ENCODE measurements around the gene MAP2K3. TPM values are rescaled to one million over a fixed set of nuclear protein-coding genes. Genes with fewer than 3 reads are reported as not detected.
"Not testable (repeated sequence)": the region's sequence is repeated elsewhere in the genome, so short reads cannot be mapped to it uniquely, and the experiment has no call there.

Gene MAP2K3
- polyA plus RNA-seq, 4 donors: 20.2 to 26.7 (median 22.0) TPM

DNA sequence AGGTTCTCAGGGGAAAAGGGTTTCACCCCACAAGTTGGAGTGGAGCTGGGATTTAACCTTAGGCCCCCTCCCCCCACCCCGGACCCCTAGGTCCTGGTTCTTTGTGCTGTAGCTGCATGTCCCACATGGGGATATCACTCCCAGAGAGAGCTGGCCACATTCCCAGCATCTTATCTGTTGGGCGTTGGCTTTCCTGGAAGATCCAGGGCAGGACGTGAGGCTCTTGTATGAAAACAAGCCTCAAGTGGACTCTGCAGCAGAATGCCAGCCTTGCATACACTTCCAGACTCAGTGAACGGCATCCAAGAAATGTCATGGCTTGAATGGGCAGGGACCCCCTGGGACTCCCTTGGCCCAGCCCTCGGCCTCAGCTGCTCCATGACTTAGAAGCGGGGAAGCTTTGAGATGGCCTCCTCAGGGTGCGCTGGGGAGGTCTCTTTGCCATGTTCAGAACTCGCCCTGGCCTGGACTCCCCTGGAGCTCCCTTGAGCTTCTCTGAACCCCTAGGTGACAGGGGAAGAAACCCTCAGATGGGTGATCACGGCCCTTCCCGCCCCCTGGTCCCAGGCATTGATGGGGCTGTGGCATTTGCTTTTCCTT lies 62.2 kb downstream of the MAP2K3 start:
- DNase-seq (ENCODE audit: low read depth in 4 of 4, low spot score in 3 of 4): not testable (repeated sequence)

DNA sequence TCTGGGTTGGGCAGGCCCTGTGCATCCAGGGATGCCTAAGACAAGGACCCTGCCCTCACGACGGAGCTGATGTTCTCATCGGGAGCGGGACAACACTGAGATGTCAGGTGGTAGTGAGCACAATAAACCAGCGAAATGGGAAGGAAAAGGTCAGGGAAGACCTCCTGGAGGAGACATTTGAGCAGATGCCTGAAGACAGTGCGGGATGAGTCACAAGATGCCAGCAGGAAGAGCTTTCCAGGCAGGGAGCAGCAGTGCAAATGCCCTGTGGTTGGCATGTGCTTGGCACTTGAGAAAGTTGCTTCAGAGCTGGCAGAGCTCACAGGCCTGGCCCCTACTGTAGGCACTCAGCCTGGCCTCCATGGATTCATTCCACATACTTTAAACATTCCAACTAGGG lies 63.1 kb downstream of the MAP2K3 start:
- DNase-seq (ENCODE audit: low read depth in 4 of 4, low spot score in 3 of 4): not testable (repeated sequence)

DNA sequence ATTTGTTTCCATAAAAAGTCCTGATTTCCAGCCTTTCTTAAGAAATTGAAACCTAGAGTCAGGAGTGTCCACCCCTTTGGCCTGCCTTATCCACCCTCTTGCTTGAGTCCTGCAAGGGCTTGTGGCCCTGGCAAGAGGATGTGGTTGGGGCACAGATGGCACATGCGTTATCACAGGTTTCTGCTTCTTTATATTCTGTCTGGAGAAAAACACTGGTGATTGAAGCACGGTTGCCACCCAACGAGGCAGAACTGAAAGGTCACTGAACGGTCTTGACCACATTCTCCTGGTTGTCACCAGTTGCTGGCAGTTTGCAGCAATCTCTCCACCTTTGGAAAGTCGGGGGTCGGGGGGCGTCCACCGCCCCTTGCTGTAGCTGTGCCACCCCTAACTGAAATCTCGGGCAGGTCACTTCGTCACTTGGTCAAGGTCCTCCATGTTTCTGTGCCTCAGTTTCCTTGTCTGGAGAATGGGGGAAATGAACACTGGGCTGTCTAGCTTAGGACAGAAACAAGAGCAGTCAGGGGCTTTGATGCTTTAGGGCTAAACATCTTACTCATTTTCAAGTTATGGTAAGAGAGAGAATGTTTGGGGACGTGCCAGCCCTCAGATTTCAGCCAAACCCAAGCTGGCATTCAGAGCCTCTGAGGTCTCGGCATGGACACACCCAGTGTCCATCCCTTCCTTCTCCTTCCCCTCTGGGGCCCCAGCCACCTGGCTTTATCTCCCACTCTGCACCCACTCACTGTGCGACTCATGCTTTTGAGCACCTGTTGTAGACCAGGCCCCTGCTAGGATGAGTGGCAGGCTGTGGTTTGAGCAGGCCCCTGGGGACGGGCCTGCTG lies 63.8 kb downstream of the MAP2K3 start:
- DNase-seq (ENCODE audit: low read depth in 4 of 4, low spot score in 3 of 4): not testable (repeated sequence)

DNA sequence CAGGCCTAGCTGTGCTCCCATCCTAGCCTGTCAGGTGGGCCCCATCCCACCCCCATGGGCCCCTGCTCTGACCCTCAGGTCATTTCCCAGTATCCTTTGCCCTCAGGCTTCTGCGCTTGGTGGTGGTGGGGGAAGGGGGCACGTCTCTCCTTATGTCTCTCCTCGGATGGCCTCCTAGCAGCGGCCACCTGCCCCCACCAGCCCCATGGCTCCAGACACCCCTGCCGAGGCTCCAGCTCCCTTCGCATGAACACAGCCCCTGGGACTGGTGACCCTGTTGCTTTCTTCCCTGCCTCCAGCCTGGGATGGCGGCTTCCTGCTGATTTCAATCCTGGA lies 64.4 kb downstream of the MAP2K3 start:
- not testable (repeated sequence) for DNase-seq (ENCODE audit: low read depth in 4 of 4, low spot score in 3 of 4)

DNA sequence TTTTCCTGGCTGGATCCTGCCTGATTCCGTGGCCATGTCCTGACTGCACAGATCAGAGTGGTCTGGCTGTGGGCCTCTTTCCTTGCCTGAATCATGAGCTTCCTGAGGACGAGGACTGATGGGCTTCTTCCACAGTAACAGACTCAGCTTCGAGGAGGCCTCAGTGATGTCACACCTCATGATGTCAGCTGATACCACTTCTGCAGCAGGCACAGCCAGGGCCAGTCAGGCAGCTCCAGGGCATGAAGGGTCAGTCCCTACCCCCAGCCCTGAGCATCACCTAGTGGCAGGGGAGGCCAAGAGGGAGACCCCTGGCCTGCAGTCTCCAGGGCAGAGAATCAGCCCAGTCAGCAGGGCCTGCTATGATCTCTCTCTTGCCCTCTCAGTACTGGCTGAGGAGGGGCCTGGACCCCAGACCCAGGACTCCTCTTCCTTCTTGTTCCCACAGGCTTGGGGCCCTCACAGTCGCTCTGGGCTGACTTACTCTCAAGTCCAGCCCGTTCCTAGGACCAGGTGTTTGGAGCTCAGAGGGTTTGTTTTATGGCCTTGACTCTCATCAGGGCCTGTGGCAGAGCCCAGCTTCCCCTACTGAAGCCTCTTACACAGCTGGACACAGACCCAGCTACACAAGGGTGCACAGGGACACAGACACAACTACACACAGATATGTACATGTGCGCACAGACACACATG lies 65.0 kb downstream of the MAP2K3 start:
- DNase-seq (ENCODE audit: low read depth in 4 of 4, low spot score in 3 of 4): not testable (repeated sequence)

DNA sequence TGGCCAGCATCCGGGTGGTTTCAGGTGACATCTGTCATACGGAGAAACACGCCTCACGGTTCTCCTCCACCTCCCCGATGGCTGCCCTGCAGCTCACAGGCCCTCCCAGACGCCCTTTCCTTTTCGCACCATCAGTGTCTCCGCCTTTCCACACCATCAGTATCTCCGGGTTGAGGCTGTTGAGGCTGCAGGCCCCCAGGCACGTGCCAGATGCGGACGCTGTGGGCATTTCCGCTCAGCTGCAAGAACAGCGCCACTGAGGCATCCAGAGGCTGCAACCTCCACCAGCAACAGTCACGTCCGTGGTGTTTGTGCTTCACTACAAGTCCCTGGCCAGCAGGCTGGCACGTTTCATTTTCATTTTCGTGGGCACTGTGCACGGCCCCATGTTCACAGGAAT lies 66.0 kb downstream of the MAP2K3 start:
- DNase-seq (ENCODE audit: low read depth in 4 of 4, low spot score in 3 of 4): not testable (repeated sequence)

DNA sequence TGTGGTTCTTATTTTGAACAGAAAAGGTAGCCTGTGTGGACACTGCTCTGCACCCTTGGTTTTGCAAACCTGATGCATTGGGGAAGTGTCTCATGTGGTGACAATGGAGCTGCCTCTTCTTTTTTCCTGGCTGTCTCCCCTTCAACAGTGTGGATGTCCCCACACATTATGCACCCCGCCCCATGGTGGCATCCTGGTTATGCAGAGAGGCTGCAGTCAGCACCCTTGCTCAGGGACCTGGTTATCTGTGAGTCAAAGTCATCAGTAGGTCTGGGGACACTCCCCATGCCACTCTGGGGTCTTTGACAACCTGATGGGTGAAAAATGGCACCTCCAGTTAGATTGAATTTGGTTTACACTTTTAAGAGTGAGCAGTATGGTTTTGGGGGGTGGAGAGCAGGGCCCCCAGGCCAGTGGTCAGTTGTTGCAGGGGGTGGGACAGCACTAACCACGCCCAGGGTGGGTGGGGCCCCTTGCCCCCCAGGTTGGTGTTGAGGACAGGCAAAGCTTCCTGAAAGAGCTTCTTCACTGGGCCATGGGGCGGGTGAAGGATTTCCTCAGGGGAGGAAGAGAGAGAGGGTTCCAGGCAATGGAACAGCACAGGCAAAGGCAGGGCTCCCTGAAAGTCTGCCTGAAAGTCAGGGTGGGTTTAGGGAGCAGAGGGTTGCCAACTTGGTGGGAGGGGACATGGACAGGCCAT lies 67.0 kb downstream of the MAP2K3 start:
- DNase-seq (ENCODE audit: low read depth in 4 of 4, low spot score in 3 of 4): no peak

DNA sequence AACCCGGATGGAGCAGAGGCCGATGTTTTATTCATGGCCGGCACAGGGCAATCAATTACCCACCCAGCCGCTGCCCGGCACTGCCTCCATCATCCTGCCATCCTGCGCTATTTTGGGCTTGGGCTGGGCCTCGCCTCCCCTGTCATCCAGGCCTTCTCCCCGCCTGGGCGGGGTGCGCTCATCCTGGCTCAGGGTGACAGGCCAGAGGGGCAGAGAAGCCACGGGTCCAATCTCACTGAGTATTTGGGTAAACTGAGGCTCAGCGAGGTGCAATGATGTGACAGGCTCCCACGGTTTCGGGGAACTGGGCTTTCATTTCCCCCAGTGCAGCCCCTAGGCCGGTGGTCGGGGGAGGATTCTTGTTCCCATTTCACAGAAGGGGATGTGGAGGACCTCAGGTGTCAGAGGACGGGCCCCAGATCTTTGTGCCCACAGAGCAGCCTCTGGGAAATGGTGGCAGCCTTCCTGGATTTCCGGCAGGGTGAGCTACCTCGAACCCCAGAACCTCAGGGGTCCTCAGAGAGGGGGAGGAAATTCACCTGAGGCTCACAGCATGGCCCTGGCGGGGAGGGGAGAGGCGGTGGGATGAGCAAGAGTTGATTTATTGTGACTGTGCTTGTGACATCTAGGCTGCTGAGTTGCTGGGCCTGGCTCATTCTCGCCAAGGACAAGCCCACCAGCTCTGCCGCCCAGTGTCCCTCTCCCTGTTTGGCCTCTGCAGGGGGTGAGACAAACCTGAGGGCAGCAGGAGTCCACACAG lies 67.9 kb downstream of the MAP2K3 start:
- no peak for DNase-seq (ENCODE audit: low read depth in 4 of 4, low spot score in 3 of 4)

DNA sequence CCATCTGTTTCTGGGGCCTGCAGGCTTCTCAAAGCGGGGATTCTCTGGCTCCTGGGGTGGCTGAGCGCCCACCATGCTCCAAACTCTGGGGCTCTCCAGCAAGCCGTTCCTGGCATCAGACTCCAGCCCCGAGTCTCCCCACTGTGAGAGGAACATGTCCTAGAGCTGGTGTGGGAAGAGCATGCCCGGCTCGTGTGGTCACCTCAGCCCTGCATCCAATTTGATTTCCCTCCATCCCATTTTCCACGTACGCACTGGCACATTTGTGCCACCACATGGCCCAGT lies 68.4 kb downstream of the MAP2K3 start:
- DNase-seq (ENCODE audit: low read depth in 4 of 4, low spot score in 3 of 4): no peak

DNA sequence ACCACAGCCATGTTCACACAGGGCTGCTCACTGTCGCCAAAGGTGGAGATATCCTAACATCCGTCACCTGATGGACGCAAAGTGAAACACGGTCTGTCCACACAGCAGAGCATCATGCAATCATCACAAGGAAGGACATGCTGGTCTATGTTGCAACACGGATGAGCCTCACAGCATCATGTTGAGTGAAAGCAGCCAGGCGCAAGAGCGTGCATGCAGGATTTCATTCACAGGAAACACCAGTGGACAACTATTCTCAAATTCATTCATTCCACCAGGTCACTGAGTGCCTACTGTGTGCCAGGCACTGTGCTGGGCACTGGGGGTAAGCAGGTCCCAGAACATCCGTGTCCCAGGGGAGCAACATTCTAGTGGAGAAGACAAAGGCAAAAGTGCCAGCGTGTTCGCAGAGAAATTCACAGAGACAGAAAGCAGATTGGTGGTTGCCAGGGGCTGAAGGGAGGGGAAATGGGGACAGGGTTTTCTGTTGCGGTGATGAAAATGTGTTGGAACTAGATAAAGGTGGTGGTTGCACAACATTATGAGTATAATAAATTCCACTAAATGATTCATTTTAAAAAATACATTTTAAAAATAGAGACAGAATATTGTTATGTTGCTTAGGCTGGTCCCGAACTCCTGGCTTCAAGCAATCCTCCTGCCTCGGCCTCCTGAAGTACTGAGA lies 69.0 kb downstream of the MAP2K3 start:
- DNase-seq (ENCODE audit: low read depth in 4 of 4, low spot score in 3 of 4): no peak

DNA sequence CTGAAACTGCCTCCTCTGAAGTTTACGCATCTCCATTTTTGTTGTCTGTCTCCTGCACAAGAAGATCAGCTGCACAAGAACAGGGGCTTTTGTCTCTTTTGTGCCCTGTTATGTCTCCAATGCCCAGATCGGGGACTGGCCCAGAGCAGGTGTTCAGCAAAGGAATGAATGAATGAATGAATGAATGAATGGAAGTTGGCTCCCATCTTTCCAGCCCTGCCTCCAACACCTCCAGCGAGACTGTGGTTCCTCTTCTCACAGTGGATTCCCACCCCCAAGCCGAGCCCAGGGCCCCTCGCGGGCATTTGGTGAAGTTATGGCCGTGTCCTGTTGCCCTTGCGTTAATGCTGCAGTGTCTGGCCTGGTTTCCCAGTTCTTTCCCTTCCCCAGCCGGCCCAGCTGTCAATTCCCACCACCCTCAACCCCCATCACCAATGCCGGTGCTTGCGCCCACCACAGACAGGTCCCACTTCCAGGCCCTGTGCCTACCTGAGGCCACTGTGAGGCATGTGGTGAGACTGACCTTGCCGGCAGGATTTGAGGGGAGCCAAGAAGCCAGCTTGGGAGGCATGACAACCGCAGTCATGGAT lies 70.4 kb downstream of the MAP2K3 start:
- DNase-seq (ENCODE audit: low read depth in 4 of 4, low spot score in 3 of 4): no peak

DNA sequence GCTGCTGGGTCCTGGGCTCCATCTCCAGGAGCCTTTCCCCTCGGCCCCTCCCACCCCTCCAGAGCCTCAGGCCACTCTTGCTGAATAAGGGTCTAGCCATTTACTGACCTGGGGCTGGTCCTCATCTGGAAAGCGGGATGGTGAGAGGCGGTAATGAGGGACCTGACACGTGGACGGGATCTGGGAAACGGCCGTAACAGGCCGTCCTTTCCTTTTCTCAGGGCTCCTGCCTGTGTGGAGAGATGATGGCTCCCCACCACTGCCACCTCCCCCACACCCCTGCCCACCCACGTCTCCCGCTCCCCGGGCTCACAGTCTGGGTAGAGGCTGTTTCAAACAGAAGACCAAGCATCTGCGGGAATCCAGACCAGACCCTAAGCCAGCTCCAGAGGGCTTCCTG lies 71.1 kb downstream of the MAP2K3 start:
- DNase-seq (ENCODE audit: low read depth in 4 of 4, low spot score in 3 of 4): no peak

DNA sequence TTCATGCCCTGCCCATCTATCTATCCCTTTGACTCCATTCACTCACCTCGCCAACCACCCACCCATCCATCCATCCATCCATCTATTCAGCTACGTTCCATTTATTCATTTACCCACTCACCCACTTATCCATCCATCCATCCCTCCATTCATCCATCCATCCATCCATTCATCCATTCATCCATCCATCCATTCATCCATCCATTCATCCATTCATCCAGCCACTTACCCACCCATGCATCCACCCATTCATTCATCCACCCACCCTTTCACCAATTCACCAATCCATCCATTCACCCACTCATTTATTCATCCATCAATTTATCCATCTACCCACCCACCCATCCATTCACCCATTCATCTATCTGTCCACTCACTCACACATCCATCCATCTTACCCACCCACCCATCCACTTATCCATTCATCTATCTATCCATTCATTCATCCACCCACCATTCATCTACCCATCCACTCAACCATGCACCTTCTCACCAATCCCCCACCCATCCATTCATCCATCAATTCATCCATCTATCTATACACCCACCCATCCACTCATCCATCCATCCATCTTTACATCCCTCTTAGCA lies 72.1 kb downstream of the MAP2K3 start:
- DNase-seq (ENCODE audit: low read depth in 4 of 4, low spot score in 3 of 4): no peak

DNA sequence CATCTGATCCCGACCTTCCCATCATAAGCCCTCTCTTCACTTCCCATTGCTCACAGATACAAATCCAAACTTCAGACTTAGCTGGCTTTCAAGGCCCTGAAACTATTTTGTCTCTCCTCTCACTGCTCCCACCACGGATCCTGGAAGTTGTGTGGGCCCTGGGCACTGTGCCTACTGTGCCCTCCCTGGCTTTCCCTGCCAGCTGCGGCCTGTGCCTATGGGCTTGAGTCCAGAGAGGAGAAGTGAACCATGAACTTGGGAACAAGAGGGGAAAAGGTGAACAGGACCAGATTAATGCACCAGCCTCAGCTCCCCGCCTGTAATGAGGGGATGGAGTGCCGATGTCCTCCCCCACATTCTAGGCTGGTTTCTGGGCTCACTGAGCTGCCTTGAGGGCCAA lies 72.8 kb downstream of the MAP2K3 start:
- no peak for DNase-seq (ENCODE audit: low read depth in 4 of 4, low spot score in 3 of 4)

DNA sequence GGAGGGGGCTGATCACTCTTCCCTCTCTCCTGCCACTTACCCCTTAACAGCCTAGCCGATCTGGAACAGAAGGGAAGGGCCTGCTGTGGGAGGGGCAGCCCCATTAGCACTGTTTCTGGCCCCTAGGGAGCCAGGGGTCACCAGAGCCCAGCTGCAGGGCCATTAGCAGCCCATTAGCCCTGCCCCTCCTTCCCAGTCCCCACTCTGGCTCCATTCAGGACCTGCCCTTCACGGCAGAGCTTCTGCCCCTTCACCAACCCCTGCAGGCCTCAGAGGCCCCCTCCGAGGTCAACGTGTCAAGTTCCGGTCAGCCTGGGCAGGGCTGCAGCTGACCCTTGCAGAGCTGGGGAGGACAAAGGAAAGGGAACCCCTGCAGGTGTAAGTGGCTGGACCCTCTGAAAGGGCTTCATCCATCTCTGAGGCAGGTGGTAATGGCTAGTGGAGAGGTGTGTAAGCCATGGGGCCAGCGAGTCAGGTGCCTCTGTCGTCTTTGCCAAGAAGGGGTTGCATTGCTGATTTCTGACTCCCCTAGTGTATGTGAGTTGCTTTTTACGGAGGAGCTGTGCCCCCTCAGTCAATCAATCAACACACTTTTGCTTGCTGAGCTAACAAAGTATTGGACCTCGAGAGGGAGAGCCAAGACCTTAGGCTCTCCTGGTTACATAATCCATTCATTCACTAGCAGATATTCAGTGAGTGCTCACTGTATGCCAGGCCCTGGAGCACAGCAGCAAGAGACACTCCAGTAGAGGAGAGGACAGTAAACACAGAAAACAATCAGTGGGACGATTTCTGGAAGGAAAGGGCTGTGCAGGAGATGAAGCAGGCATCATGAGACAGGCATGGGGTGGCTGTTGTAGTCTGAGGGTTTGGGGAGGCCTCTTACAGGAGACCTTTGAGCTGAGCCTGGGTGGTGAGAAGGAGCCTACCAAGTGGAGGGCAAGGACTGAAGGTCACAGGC lies 73.5 kb downstream of the MAP2K3 start:
- DNase-seq (ENCODE audit: low read depth in 4 of 4, low spot score in 3 of 4): no peak

DNA sequence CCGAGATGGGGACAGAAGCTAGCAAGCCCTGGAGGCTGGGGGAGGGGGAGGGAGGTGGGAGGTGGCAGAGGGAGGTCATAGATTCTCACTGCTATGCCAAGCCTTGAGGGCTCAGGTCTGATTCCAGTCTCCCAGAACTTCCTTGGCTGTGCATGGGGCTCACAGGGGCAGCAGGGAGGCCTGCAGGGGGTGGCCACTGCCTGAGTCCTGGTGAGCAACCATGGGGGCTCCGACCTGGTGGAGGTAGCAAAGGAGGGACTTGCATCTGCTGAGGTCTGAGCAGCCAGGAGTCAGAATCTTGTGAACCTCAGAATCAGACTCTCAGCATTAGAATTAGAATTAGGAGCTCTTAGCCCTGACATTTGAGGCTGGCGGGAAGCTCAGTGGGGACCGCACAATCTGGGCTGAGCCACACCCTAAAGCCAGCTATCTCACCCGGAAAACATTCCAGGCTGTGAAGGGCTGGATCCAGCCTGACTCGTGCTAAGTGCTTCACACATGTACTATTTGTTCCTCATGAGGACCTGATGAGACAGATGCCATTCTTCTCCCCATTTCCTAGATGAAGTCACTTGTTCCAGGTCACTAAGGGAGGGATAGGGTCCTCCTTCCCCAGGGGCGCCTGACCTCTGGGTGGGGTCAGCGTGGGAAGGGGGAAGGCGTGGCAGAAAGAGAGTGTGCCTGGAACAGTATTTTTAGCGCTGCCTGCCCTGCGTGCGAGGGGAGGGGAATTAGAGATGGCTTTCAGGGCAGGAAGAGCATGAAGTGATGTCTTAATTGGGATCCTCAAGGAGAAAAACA lies 74.4 kb downstream of the MAP2K3 start:
- no peak for DNase-seq (ENCODE audit: low read depth in 4 of 4, low spot score in 3 of 4)

DNA sequence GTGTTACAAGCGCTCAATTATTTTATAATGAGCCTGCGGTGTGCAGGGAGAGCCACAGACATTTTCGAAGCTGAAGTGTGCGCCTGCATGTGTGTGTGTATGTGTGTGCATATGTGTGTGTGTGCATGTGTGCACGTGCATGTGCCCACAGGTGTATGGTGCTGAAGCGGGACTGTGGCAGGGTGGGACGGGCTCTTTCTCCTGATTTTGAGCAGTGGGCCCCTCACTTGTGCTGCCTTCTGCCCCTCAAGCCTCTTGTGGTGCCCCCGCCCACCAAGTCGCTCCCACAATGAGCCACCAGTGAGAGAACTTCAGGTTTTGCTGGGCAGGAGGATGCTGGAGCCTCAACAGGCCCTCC lies 75.0 kb downstream of the MAP2K3 start:
- no peak for DNase-seq (ENCODE audit: low read depth in 4 of 4, low spot score in 3 of 4)

Data from right renal pelvis (tissue), 4 donors.